SU-DHL-6 (cell line): Measurements from ENCODE around the gene VPS26A.

Experiments
- EZH2phosphoT487 ChIP-seq: fragments of 200-600 bp; sonication (generic), shearing (Covaris generic); conservative IDR thresholded peaks from 2 replicates; pipeline ENCODE4 v1.6.1; 2018; ENCODE audit warnings: mild to moderate bottlenecking, antibody characterized with exemption, low read length, moderate library complexity, mixed read lengths
- TF ChIP-seq, protein P1 (sequence below): fragments of 200-600 bp; sonication (generic); IDR thresholded peaks from one replicate; pipeline ENCODE4 v1.5.1; 2017; ENCODE audit warnings: antibody characterized with exemption, mild to moderate bottlenecking, low read length, moderate library complexity; ENCODE audit not compliant: insufficient read depth, poor library complexity, severe bottlenecking

GRCh38 chr10:69123306-69123746, 652 bp upstream of the VPS26A start:
- TF ChIP-seq, protein P1, sequence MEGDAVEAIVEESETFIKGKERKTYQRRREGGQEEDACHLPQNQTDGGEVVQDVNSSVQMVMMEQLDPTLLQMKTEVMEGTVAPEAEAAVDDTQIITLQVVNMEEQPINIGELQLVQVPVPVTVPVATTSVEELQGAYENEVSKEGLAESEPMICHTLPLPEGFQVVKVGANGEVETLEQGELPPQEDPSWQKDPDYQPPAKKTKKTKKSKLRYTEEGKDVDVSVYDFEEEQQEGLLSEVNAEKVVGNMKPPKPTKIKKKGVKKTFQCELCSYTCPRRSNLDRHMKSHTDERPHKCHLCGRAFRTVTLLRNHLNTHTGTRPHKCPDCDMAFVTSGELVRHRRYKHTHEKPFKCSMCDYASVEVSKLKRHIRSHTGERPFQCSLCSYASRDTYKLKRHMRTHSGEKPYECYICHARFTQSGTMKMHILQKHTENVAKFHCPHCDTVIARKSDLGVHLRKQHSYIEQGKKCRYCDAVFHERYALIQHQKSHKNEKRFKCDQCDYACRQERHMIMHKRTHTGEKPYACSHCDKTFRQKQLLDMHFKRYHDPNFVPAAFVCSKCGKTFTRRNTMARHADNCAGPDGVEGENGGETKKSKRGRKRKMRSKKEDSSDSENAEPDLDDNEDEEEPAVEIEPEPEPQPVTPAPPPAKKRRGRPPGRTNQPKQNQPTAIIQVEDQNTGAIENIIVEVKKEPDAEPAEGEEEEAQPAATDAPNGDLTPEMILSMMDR = no peak
- TF ChIP-seq EZH2phosphoT487 = no peak
